HG02981 (cell line): ENCODE measurements around the gene ZNF260.
"Not testable (repeated sequence)": the region's sequence is repeated elsewhere in the genome, so short reads cannot be mapped to it uniquely, and the experiment has no call there.

ENCODE experiments used
- ATAC-seq: cut with Tn5 transposase; IDR thresholded peaks from one replicate; pipeline ENCODE4 v1.9.1; 2021; ENCODE audit warnings: mild to moderate bottlenecking, moderate library complexity; ENCODE audit not compliant: unreplicated experiment

Gene ZNF260

DNA sequence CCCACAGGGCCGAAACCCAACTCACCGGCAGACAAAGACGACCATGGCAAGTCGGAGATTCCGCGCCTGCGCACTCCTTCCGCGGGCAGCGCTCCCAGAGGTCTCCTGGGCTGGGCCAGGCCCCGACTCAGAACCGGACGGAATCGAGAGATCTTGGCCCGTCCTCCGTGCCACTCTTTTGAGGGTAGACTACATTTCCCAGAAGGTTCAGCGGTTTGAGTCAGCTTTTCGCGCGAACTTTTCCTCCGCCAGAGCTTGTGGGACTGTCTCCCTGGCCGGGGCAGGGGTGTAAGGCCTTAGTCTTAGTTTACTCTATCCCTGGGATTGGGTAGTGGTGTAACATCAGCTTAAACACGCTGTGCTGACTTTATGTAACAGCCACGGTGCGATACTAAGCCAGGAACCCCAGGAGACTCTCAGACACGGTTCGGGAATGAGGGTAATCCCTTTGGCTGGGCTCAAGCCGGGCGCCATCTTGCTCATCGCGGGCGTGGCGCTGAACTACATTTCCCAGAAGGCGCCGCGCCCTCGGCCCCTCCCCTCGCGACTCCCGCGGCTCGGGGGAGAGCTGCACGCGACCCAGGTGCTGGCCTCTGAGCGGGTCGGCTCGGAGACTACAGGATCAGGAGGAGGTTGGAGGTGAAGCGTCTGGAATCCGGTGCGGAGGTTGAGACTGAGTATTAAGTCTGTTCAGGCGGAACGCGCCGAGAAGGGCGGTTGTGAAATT lies at the start of gene ZNF260:
ZNF260 (minus strand) TSS at position 78 of the 727 bp plus-strand sequence. CDS start 13,033 bp downstream, outside the sequence.
- ATAC-seq, result peak; percentile 79

DNA sequence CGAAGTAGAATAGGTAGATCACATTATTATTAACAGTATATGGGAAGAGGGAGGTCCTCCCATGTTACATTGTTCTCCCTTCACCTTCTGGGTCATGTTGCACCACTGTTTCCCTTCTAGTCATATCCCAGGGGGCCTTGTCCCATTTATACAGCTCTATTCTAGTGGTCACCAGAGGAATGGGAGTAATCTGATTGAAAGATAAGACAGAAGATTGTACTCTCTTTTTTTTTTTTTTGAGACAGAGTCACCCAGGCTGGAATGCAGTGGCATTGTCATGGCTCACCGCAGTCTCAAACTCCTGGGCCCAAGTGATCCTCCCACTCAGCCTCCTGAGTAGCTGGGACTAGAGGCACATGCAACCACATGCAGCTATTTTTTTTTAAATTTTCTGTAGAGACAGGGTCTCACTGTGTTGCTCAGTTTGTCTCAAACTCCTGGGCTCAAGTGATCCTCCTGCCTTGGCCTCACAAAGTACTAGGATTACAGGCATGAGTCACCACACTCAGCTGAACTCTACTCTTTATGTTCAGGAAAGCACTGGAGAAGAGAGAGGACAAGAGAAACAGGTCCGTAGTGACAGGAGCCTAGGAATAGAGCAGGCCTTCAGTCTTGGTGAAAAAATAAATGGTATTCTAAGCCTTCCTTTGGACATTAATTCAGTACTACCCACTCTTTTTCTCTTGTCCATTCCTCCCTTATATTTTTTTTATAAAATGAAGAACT lies 49.4 kb upstream of the ZNF260 start:
- no peak for ATAC-seq

- ATAC-seq, result no peak
Measured at GRCh38 chr19:36574741-36575140, 46.7 kb upstream of the ZNF260 start.

DNA sequence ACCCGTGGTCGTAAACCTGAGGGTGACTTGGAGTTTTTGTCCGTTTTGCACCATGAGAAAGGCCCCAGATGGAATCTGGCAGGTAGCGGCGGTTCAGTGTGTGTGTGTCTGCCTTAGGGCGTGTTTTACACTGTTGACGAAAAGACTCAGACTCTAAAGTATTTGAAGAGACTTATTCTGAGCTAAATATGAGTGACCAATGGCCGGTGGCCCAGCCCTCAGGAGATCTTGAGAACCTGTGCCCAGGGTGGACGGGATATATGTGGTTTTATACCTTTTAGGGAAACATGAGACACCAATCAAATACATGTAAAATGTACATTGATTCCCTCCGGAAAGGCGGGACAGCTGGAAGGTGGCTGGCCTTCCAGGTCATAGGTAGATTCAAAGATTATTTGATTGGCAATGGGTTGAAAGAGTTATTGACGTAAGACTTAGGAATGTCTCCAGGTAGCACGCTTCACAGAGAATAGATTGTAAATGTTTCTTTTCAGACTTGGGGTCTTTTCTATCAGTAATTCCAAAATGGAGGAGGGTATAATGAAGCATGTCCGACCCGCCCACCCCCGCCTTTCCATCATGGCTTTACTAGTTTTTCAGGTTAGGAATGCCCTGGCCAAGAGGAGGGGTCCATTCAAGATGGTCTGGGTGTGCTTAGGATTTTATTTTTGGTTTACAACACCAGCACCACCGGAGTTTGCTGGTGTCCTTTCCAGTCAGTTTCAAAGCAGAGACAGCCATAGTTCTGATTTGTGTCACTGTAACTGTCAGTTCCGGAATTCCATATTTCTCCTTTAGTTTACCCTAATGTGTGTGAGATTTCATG lies 46.0 kb upstream of the ZNF260 start:
- ATAC-seq, result no peak

GRCh38 chr19:36573020-36573894 lies 45.2 kb upstream of the ZNF260 start, which contains the start of gene ZNF529:
ZNF529 (minus strand) TSS chr19:36573292; CDS start chr19:36572346, 946 bp downstream.
- peak; percentile 80 for ATAC-seq

DNA sequence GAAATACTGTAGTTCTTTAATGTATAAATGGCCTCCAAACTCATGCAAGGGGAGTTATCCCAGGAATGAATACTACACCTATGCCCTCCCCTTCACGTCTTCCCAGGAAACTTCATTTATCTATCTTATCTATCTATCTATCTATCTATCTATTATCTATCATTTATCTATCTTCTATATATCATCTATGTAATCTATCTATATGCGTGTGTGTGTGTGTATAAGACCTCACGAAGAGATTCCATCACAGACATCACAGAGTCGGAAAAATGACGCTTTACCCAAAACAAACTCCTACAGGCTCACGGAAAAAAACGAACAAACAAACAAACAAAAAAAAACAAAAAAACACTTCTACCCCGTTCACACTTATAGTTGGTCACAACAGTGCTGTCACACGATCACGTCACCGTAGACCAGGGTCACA lies 44.5 kb upstream of the ZNF260 start:
- no peak for ATAC-seq

DNA sequence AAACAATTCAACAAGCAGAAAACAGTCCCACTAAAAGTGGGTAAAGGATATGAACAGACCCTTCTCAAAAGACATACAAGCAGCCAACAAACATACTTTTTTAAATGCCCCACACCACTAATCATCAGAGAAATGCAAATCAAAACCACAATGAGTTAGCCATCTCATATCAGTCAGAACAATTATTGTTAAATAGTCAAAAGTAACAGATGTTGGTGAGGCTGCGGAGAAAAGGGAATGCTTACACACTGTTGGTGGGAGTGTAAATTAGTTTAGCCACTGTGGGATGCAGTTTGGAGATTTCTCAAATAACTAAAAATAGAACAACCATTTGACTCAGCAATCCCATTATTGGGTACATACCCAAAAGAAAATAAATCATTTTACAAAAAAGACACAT lies 36.3 kb upstream of the ZNF260 start:
- no peak for ATAC-seq

GRCh38 chr19:36547001-36547732 lies 19.1 kb upstream of the ZNF260 start:
- no peak for ATAC-seq

- ATAC-seq, result peak; percentile 20
Measured at GRCh38 chr19:36528921-36529518, 949 bp upstream of the ZNF260 start.

DNA sequence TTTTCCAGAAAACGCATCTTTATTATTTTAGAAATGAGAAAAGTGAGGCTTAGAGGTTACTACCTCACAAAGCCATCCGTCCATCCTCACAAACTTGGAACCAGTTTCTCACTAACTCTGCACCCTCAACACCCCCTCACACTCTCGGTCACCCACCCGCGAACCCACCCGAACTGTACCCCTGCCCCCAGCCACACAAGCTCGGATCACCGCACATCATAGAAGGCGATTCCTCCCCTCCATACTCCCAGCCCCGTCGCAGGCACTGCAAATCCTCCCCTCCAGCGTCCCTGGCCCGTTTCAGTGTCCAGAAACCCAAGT lies 238 bp downstream of the ZNF260 start:
- ATAC-seq, result no peak

DNA sequence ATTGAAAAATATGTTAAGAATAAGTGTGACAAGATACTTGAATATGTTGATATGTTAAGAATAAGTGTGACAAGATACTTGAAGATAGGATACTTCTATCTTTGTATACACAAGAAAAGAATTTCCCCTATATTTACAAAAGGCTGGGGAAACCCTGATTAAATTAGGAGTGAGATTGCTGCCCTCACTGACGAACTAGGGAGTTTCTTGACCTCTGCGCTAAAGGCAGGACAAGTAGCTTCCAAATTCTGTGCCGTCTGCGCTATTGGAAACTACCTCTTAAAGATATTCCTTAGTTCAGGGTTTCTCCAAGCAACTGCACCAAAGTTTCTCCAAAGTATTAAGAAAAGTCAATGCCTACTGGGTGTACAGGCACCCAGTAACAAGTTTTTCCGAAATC lies 730 bp downstream of the ZNF260 start:
- ATAC-seq, result no peak

DNA sequence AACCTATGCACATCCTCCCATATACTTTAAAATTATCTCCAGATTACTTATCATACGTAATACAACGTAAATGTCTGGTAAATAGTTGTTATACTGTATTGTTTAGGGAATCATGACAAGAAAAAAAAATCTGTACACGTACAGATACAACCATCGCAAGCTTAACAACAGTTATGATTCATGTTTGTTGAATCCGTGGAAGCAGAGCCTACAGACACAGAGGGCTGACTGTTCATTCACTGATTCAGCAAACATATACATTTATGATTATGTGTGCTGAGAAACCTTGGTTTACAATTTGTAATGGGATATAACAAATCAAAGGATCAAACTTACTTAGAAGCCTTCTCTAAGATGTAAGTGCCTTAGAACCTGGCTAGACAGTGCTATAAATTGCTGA lies 1.5 kb downstream of the ZNF260 start:
- no peak for ATAC-seq

- ATAC-seq, result no peak
Measured at GRCh38 chr19:36524617-36525016, 3.5 kb downstream of the ZNF260 start.

- ATAC-seq, result no peak
Measured at GRCh38 chr19:36514012-36514612, 14.0 kb downstream of the ZNF260 start.

DNA sequence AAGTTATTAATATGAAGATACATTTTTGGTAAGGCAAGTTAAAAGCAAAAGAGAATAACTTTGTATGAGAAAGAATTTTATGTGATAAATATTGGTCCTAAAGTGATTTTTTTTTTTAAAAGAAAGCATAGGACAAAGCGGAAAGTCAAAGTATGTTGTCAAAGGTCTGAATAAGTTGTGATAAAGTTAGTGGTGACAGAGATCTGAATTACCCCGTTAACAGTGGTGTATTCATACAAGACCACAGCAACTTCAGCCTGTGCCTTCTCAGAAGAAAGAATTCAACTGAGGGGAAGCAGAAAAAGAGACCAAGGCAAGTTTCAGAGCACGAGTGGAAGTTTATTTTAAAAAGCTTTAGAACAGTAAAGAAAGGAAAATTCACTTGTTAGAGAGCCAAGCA lies 19.7 kb downstream of the ZNF260 start:
- no peak for ATAC-seq

GRCh38 chr19:36501973-36502372 lies 26.1 kb downstream of the ZNF260 start:
- no peak for ATAC-seq

- no peak for ATAC-seq
Measured at GRCh38 chr19:36497001-36497400, 31.1 kb downstream of the ZNF260 start.

- ATAC-seq, result not testable (repeated sequence)
Measured at GRCh38 chr19:36492689-36493453, 35.2 kb downstream of the ZNF260 start.
